NOMO-1 treated with DMSO at 0.1 percent for 48 hours (cell line): ENCODE measurements around the gene LYSMD2.
A peak's percentile ranks its signal among the peaks of the same experiment; 100 is the strongest.
"Not testable (repeated sequence)": the region's sequence is repeated elsewhere in the genome, so short reads cannot be mapped to it uniquely, and the experiment has no call there.

Experiments used
- DNase-seq: peaks from one replicate; lab custom pipeline; 2025; ENCODE audit not compliant: unreplicated experiment; lab: John Stamatoyannopoulos, UW

Gene LYSMD2

GRCh38 chr15:51737522-51738305 is at the start of gene LYSMD2:
TSS of gene LYSMD2 (minus strand) at chr15:51737655. CDS start at chr15:51737622, 33 bp downstream.
- peak; percentile 51 for DNase-seq

GRCh38 chr15:51787130-51787529 is 49.7 kb upstream of the LYSMD2 start:
- not testable (repeated sequence) for DNase-seq

- DNase-seq = no peak
These were observed 46.5 kb upstream of the LYSMD2 start for GRCh38 chr15:51783967-51784366.

GRCh38 chr15:51782357-51782896 is 45.0 kb upstream of the LYSMD2 start:
- DNase-seq = no peak

- DNase-seq = no peak
These were observed 44.1 kb upstream of the LYSMD2 start for GRCh38 chr15:51781506-51781905.

- no peak for DNase-seq
These were observed 43.2 kb upstream of the LYSMD2 start for GRCh38 chr15:51780636-51781035.

- DNase-seq = peak; percentile 85
These were observed 39.6 kb upstream of the LYSMD2 start for GRCh38 chr15:51776952-51777569.

GRCh38 chr15:51775967-51776816 is 38.7 kb upstream of the LYSMD2 start:
- DNase-seq = peak; percentile 50

GRCh38 chr15:51774916-51775315 is 37.5 kb upstream of the LYSMD2 start:
- no peak for DNase-seq

- no peak for DNase-seq
These were observed 34.3 kb upstream of the LYSMD2 start for GRCh38 chr15:51771773-51772172.

- no peak for DNase-seq
These were observed 33.4 kb upstream of the LYSMD2 start for GRCh38 chr15:51770902-51771301.

- DNase-seq = peak; percentile 51
These were observed 30.6 kb upstream of the LYSMD2 start for GRCh38 chr15:51768018-51768417.

- DNase-seq = no peak
These were observed 28.9 kb upstream of the LYSMD2 start for GRCh38 chr15:51766341-51766740.

GRCh38 chr15:51765751-51766150 is 28.3 kb upstream of the LYSMD2 start:
- DNase-seq = no peak

- no peak for DNase-seq
These were observed 23.4 kb upstream of the LYSMD2 start for GRCh38 chr15:51760805-51761204.

- DNase-seq = no peak
These were observed 22.2 kb upstream of the LYSMD2 start for GRCh38 chr15:51759557-51760070.

- no peak for DNase-seq
These were observed 21.2 kb upstream of the LYSMD2 start for GRCh38 chr15:51758645-51759044.

GRCh38 chr15:51757450-51757849 is 20.0 kb upstream of the LYSMD2 start:
- no peak for DNase-seq

GRCh38 chr15:51756482-51756881 is 19.0 kb upstream of the LYSMD2 start:
- DNase-seq = peak; percentile 94

- no peak for DNase-seq
These were observed 18.3 kb upstream of the LYSMD2 start for GRCh38 chr15:51755790-51756189.

- no peak for DNase-seq
These were observed 16.8 kb upstream of the LYSMD2 start for GRCh38 chr15:51754267-51754666.
